ENCODE data around the gene PKNOX2.

The PKNOX2 gene

DNA sequence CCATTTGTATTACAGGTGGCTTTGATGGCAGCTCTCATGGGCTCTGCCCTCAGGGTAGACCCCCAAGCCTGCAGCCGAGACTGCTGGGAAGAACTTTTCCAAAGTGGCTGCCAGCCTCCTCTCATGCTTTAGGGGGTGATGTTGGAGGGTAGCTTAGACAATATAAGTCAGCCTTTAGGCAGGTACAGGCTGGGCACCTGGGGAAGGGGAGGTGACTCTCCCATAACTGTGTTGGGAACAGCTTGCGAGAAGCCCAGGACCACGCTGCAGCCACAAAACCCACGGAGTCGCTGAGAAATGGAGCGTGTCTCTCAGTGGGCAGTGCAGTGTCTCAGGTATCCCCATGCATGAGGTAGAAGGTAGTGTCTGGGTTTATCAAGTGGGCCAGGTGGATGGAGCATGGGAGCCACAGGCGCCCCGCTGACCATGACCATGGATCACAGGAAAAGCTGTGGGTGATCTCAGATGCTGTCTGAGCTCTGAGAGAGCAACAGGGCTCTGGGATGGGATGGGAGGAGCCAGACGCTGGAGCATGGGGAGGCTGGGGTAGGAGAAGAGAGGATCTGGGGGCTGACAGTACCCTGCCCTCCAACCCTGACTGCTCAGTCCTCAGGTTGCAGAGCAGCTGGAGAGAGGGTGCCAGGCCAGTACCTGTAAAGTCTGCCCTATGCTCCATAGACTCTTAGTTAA, 216.3 kb downstream of the PKNOX2 start:
- DNase-seq (ENCODE audit: low spot score) = no peak

DNA sequence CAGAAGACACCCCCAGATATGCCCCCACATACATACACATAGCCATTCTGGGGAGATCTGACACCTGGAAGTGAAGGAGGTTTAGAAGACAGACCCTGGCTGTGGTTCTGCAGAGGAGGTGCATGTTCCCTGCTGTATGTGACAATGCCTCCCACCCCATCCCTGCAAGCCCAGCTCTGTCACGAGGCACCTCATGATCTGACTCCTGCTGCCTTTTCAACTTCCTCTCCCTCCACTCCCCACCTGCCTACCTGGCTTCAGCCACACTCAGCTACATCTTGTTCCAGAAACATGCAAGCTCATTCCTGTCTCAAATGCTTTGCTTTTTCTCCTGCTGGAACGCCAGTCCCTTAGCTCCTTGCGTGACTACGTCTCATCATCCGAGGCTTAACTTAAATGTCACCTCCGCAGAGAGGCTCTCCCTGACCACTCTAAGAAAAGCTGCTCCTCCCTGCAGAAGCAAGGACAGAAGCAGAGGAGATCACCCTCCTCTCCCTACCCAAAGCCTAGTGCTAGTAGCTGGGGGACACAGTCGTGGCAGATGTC, 217.0 kb downstream of the PKNOX2 start:
- DNase-seq (ENCODE audit: low spot score) = no peak

DNA sequence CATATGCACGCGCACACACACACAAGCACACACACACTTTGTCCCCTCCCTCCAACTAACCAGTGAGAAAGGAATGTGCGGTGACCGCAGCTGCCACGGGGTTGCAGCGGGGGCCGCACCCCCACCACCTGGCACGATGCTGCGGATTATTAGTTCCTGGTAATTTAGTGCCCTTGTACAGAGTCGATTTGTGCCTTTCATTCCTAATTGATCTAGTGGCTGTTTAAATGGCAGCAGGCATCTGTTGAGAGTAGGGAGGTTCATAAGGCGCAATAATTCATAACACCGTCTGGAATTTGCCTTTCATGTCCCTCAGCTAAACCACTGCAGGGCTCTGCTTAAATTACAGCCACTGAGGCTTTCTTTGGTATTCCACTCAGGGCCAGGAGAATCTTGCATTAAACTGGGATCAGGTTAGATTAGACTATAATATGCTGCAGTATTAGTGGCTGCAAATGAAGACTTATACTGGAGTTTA, 217.8 kb downstream of the PKNOX2 start:
- DNase-seq (ENCODE audit: low spot score) = no peak

DNA sequence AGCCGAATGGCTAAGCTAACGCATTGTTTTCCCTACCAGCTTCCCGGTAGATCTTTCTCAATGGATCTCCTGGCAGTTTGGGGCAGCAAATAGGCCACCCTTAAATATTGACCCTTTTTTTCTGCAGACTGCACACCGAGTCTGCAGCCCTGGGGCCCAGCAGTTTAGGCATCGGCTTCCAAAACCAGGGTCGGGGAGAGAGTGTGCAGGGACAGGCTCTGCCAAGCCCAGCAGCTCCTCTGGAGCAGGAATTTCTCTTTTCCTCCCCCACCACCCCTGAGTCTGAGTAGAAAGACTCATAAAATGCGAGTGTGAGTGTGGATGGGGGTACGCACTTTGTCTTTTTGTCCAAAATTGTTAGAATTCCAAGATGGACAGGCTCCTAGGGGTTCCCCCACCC, 218.3 kb downstream of the PKNOX2 start:
- DNase-seq (ENCODE audit: low spot score) = no peak

DNA sequence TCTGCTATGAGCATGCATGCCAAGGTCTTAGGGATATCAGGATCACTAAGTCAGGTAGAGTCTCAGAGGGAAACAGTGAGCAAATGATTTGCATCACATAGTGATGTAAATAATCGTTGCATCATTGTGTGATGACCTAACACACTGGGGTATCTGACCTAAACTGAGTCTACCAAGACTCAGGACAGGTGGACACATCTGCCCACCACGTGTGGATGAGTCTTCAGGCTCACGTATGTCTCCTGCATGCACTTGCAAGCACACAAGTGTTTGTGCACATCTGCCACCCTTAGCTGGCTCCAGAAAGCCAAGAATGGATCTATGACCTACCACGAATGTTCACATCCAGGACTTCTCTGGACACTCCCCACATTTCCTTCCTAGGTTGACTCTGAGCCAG, 220.3 kb downstream of the PKNOX2 start:
- no peak for DNase-seq (ENCODE audit: low spot score)

DNA sequence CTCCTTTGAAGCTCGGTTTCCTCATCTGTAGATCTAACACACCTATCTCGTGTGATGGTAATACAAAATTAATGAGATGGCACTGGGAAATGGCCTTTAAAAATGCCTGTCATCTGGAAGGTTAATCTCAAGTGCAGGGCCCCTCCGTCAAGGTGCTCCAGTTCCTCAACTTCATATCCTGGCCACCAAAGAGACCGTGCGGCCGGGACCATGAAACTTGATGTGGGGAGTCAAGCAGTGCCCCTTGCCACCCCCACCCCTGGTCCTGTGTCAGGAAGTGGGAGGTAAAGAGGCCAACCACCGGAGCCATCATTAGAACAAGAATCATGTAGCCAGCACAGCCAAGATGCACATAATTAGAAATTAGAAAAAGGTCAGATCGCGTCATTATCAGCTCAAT, 223.3 kb downstream of the PKNOX2 start:
- DNase-seq (ENCODE audit: low spot score) = no peak

DNA sequence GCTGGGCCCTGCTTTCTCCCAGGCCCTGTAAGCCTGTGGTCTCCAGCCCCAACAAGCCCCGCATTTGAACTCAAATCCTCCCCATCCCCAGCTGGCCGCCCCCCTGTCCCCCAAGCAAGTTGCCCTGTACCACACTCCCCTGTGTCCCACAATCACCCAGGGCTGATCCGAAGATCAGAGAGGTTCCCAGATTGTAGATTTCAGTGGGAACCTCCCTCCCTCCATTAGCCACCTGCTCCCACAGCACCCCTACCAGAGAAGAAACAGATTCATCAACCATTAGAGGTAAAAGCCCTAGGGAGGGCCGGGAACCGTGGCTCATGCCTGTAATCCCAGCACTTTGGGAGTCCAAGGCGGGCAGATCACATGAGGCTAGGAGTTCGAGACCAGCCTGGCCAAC, 224.1 kb downstream of the PKNOX2 start:
- no peak for DNase-seq (ENCODE audit: low spot score)

DNA sequence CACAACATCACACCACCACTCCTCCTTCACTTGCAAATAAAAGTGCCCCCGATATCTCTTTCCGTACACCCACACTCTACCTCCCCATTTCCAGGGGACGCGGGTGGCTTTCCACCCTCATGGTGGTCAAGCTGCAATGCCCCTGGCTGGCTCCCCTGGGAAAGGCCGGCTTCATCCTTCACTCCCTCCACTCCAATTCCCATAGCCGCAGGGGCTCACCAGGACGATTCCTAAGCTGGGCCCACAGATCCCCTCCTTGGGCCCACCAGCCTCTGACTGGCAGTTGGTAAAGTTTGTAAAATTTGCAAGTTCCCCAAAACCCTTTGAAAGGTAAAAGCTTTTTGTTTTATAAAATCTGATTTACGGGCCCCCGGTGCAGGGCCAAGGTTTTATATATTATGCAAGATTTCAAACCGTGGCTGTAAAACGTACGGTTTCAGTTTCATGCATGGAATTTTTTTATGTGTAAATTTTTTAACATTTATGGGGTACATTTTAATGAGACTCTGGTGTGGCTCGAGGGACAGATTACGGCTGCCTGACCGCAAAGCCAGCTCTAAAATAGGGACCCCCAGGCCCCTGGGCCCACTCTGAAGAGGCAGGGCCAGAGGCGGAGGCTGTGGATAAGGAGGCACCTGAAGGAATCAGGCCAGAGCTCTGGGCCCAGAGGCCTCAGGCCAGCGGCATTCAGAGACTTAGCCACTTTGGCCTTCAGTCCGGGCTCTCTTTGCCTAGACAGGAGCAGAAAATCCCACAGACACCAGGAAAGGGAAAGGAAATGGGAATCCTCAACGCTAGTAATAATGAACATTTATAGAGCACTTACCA, 225.0 kb downstream of the PKNOX2 start:
- DNase-seq (ENCODE audit: low spot score) = no peak

DNA sequence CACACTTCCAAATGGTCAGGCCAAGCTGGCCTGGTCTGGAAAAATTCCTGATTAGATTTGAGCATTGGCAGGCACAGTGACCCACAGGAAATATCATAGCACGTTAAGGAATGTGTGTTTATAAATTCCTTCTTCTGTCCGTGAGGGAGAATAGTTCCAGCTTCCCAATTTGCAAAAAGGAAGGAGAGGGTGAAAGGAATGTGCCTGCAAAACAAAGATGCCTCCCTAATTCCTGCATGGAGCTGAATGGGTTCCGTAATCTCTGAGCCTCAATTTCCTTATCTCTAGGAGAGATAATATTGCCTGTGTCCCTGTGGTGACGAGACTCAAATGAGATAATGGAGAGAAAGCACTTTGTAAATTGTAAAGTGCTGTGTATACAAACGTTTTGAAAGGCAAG, 226.4 kb downstream of the PKNOX2 start:
- no peak for DNase-seq (ENCODE audit: low spot score)

DNA sequence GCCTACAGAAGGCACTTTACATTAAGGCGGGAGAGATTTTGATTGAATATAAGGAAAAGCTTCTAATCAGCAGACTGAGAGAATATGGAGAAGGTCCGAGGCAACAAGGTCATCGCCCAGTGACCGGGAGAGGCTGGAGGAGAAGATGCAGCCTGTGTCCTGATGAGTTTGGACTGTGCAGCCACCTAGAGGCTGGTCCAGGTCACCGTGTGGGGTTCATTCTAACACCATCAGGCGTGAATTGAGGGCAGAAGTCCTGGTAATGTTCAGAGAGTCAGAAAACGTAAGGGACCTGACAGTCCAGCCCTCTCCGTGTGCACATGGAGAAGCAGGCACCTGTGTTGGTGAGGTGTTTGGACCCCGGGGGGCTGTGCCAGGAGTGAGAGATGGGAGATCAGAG, 228.8 kb downstream of the PKNOX2 start:
- DNase-seq (ENCODE audit: low spot score) = no peak

DNA sequence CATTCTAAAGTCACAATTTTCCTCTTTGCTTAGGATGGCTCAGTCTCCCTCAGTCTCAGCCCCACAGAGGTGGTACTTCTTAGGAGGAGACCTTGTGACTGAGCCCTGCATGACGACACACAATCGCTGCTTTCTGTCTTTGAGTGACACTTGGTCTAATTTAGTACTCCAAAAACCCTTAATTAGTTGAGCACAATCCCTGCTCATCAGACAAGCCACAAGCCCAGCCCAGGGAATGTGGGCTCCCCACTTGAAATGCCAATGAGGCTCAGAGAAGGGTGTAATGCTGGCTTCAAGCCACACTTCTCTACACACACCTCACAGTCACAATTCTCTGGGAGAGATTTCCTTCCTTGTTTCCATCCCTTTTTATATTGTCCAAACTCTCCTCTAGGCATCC, 229.7 kb downstream of the PKNOX2 start:
- no peak for DNase-seq (ENCODE audit: low spot score)

DNA sequence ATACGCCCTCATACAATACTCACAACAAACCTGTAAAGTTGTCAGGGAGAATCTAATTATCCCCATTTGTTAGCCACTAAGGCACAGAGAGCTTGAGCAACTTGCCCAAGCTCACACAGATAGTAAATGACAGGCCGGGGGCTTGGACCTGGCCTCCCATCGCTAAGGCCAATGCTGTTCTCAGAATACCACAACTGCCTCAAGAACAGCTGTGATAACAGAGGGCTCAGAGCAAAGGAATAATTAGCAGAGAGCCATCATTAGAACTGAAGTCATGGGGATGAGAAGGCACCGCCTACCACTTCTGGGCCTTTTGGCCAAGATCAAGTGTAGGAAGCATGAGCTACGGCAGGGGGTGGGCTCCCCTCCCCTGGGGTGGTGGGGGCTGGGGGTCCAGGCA, 232.9 kb downstream of the PKNOX2 start:
- no peak for DNase-seq (ENCODE audit: low spot score)

DNA sequence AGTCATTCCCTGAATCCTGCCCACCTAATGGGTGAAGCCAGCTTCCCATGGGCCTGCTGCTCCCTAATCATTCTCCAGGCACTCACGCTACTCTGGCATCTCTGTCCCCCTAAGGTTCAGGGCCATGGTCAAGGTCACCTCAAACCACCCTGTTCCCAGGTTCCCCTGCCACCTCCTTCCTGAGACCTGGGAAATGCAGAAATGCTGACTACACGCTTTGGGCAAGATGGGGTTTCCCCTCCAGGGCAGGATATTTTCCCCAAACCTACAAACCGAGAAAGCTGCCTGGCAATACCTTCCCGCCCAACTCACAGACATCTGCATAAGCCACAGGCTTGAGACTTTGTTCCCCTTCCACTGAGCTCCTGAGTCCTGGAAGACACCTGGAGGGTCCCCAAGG, 233.9 kb downstream of the PKNOX2 start:
- DNase-seq (ENCODE audit: low spot score) = no peak

DNA sequence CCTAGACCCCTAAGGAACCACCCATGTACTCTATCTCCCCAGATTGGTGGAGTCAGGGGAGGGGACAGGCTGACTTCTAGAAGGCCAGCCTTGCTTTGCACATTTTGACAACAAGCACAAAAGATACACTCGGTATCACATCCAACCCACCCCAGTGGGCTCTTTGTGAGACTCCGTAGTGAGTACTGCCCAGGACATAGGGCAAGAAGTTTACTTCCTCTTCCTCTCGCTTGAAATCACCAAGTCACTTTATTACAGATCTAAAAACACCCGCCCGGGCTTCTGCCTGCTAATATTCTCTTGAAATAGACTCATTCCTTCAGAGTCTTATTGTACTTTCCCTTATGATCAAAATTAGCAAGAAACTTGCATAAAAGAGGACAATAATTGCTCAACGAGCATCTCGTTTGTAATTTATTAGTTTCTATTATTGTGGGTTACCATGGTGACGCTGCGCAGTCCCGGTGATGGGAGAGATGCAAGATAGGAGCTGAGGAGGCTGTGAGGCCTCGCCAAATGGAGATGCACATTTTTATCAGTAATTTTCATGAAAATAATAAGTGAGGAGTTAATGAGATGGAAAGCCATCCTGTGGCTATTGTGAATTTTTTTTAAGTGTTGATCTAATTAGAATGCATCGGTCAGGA, 234.6 kb downstream of the PKNOX2 start:
- no peak for DNase-seq (ENCODE audit: low spot score)

DNA sequence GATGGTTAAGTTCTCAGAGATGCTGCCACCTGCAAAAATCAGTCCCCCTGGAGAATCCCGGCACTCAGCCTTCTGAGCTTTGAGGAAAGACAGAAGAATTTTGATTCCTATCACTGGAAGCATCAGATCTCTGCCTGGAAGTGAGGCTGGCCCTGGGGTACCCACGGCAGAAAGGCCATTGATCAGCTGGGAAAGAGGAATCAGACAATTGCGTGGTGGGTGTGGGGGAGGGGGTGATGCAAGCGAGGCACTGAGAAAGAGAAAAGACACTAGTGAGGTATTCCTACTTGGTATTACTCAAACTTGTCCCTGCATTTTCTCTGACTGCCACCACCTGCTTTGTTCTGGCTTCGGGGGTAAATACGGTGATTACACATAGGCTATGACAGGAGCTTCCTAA, 235.4 kb downstream of the PKNOX2 start:
- DNase-seq (ENCODE audit: low spot score) = no peak

DNA sequence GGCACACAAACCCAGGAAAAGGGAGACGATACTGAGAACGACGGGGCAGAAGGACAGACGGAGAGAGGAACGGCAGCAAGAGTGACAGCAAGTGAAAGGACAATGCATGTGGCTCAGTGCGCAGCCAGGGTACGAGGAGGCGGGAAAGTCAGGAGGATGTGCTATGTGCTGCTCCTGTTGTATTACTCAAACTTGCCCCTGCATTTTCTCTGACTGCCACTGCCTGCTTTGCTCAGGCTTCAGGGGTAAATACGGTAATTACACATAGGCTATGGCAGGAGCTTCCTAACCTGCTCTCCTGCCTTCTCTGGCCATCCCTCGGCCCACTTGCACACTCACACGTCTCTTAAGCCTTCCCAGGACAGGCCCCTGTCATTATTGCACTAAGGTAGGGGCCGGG, 236.7 kb downstream of the PKNOX2 start:
- DNase-seq (ENCODE audit: low spot score) = no peak

DNA sequence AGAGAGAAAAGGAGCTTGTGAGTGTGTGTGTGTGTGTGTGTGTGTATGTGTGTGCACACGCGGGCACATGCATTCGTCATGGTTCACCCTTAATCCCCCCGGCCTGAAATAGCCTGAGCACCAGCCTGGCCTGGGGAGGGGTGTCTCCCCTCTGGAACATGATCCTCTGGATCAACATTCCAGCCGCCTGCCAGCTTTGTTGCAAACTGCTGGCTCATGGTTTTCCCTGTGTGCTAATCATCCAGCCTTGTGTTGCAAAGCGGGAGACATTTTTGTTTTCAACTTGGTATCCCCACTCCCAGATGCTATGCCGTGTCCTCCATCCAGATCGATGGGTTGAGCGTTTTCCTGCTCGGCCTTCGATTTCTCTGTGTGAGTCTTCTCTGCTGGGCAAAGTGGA, 237.2 kb downstream of the PKNOX2 start:
- no peak for DNase-seq (ENCODE audit: low spot score)

DNA sequence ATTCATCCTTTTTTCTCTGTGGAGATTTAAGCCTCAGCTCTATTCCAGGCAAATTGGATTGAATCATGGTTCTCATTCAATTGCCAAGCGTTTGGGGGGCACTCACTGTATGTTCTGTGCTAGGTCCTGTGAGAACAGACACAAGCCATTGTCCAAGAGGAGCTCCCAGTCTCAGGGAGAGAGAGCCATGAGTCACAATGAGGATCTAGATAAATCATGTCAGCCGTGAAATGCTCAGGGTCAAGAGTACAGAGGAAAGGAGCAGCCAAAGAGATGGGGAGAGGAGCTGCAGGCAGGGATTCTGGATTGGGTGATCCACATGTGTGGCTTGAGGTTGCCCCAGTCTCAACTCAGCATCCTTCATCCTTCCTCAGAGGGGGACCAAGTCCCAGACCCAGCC, 237.9 kb downstream of the PKNOX2 start:
- DNase-seq (ENCODE audit: low spot score) = no peak

DNA sequence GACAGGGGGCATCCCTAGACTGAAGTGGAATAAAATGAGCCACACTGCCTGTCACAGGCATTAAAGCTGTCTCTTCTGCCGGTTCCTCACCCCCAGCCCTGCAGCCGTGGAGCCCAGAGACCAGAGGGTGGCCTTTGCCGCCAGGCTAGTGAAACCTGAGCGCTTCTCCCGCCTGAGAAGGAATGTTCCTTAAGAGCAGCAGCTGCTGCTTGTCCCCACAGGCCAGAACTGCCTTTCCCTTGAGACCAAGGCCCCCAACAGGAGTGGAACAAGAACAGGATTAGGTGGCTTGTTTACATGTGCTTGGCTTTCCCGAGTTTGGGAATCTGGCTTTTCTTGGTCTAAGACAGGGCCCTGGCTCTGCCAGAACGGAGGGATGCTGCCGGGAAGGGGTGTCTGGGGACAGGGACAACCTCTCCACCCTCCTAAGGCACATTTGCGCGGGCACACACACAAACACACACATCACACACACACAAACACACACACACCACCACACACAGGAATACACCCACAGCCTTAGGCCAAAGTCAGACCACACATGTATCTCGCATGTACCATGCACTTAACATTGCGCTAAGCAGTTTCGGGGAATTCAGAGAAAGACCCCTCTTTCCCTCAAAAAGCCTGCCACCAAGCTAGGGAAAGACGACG, 239.7 kb downstream of the PKNOX2 start:
- DNase-seq (ENCODE audit: low spot score) = no peak

DNA sequence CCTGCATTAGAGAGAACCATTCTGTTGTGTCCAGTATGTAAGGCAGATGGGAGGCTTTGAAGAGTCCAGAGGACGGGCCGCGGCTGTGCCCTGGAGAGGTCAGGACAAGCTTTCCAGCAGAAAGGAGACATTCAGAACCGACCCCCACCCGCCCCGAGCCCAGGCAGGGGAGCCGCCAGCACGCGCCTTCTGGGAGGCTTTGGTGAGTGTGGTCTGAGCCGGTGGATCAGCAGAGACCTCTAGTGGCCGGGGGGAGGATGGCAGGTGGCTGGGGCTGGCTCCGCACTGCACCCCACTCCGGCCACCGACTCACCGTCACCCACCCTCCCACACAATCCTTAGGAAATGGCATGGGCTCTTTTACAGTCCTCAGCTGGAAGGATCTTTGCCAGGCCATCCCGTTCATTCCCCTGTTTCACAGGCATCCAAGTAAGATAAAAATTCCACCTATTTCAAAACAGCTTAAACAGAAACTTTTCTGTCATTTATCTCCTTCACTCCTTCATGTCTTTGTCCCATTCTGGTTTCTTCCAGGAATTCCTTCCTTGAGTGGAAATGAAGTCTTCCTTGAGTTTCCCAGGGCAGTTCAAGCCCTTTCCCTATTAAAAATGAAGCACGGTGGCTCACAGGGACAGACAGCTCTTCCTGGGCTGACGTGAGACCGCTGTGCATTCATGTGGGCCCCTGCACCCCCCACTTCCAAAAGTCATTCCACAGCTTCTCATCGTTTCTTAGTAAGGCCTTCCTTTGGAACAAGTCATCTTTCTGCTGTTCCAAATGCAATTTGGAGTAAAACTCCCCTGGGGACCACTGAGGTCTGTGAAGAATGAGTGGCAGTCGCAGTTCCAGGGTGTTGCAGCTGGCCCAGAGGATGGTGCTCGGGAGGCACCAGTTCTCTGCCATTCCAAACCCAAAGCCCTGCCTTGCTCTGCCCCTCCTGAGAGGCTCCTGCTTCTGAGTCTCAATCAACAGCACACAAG, 240.6 kb downstream of the PKNOX2 start:
- peak; percentile 55 for DNase-seq (ENCODE audit: low spot score)

DNA sequence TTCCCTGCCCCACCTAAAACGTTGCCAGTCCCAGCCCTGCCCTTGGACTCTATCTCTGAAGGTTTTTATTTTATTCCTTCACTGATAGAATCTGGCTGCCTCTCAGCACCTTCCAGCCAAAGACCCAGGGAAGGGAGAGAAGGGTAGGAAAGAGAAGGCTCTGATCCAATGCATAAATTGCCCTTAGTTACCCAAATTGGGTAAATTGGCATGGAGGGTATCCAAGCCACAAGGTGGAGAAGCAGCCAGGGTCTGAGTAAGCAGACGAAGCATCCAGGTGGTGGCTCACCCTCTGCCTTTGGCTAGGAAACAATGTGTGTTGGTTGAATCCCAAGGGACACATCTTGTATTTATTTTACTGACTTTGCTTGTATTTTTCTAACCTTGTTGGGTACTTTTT, 242.5 kb downstream of the PKNOX2 start:
- DNase-seq (ENCODE audit: low spot score) = no peak
